Measurements from ENCODE around the gene VDAC1.

The VDAC1 gene

GRCh38 chr5:134005417-134006061 lies 764 bp upstream of the VDAC1 start:
- no peak for TF ChIP-seq ZNF274 (IDR thresholded peaks at IDR 0.05; ENCODE audit: low read depth, low read length)
- H3K4me3 ChIP-seq (ENCODE audit: low read length) = peak overlapping the region; percentile 98; the same call in 1 of the 2 replicates

DNA sequence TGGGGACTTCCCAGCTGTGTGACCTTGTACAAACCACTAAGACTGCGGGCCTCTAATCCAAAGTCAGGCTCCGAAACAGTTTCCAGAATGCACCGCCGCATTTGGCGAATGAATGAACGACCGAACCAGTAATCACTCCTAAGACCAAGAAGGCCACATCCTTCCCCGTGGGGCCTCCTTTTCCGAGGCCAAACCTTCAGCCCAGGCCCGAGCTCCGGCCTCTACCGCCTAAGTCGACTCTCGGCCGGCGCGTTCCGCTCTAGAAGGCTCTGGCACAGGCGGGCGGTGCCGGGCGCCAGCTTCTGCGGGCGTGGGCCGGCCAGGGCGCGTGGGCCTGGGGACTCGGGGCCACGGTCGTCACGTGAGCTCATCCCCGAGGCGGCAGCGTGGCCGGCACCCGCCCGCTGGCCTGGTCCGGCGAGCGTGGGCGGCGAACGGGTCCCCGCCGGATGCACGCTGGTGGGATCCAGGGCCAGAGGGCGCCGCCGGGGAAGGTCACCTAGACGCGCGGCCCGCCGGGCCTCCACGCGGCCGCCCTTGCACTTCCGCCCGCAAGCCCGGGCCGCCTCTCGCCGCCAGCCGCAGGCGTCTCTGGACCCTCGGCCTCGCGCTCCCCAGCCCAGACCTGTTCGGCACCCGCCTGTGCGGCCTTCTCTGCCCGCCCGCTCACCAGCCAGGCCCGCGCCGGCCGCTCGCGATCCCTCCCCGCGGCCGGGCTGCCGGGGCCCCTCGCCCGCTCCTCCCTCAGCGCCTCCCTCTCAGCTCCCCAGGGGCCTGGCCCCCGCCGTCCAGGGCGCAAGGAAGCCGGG lies 754 bp downstream of the VDAC1 start:
- TF ChIP-seq ZNF274 (IDR thresholded peaks at IDR 0.05; ENCODE audit: low read depth, low read length) = no peak
- peak overlapping the region; percentile 98 for H3K4me3 ChIP-seq (ENCODE audit: low read length)

DNA sequence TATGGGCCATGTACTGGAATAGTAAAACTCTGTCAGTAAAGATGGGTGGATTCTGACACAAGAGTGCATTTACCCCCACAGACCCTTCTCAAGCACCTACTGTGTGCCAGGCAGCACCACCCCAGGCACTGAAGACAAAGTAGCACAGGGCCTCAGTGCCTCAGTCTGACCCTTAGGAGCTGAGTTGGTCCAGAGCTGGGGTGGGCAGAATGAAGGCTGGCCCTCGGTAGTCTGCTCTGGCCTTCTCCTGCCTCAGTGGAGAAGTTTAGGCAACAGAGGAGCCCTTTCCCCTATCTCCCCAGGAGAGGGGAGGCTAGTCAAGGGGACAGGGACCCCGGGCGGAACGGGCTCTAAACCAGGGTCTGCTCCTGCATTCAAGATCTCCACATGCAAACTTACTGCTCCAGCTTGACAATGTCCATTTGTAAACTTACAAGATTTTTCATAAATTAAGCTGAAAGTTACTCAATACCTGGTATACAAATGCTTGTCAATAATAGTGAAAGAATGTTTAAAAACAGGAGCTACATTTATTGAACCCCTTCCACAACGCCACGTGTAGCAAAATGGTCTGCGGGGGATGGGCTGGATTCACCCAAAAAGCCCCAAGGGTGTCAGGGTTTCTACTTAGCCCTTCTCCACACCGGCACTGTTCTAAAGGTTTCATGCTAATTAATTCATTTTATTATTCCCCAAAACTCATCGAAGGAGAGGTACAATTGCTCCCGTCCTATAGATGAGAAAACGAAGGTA lies 1.5 kb downstream of the VDAC1 start:
- peak overlapping the region; percentile 98 for H3K4me3 ChIP-seq (ENCODE audit: low read length)
- no peak for TF ChIP-seq ZNF274 (IDR thresholded peaks at IDR 0.05; ENCODE audit: low read depth, low read length)

DNA sequence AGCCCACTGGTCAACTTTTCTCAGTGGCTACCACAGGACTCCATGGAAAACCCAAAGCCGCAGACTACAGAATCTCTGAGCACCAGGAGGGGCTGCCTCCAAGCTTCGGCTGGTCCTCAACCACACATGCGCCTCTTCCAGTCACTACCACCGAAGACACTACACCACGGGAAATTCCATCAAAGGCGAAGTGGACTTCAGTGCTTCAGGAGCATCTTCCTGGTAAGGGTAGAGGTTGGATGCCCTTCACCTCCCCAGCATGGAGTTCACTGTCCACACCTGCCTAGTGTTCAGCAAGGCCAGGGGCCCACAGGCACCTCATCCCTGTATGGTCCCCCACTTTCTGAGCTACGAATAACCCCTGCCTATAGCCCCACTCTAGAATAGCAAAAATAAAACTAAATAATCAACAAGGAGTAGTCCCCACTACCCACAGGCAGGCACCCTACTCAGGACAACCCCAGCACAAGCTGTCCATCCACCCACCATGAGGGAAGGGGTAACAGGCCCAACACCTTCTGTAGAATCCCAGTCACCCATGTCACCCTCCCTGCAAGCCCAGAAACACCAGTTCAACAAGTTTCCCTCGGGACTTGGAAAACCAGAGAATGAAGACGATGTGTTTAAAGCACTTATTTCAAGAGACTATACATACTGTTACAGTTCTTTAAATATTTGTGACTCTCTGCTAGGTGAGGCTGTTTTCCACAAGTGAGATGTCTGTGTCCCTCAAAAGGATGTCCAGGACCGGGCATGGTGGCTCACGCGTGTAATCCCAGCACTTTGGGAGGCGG lies 2.6 kb downstream of the VDAC1 start:
- no peak for TF ChIP-seq ZNF274 (IDR thresholded peaks at IDR 0.05; ENCODE audit: low read depth, low read length)

DNA sequence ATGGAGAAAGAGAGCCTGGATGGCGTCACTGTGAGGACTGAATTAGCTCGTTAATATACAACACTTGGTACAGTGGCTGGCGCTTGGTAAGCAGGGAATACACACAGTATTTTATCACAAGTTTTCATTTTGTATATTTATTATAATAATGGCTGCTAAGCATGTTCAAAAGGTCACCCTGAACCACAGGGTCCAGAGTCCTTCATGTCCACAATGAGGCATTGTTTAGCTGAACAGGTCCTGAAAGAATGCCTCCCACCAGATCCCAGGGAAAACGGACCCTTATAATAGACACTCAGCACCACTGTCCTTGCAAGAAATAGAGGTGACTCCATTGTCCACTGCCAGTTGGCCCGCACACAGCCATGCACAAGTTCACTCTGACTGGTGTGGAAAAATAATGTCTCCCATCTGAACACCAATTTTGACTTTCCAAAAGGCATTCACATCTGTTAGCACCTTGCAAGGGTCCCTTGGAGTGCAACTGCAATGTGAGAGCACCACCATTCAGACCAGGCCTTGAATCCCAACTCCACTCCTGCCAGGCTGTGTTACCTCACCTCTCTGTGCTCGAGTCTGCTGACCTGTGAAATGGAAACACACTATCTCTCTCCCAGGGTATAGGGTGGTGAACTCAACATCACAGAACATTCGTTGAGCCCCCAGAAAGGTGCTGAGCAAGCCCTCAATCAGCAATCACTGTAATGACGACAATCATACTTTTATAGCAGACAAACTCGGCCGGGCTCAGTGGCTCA lies 3.9 kb downstream of the VDAC1 start:
- no peak for TF ChIP-seq ZNF274 (IDR thresholded peaks at IDR 0.05; ENCODE audit: low read depth, low read length)
- H3K4me3 ChIP-seq (ENCODE audit: low read length) = no peak overlapping the region

More for the DNA sequence above, 2.6 kb downstream of the VDAC1 start:
- peak overlapping the region; percentile 98; the same call in 1 of the 2 replicates for H3K4me3 ChIP-seq (ENCODE audit: low read length)

- no peak overlapping the region for H3K4me3 ChIP-seq (ENCODE audit: low read length)
- TF ChIP-seq ZNF274 (IDR thresholded peaks at IDR 0.05; ENCODE audit: low read depth, low read length) = no peak
Observed at GRCh38 chr5:134000091-134000511, 4.7 kb downstream of the VDAC1 start.

- TF ChIP-seq ZNF274 (IDR thresholded peaks at IDR 0.05; ENCODE audit: low read depth, low read length) = no peak
- H3K4me3 ChIP-seq (ENCODE audit: low read length) = no peak overlapping the region
Observed at GRCh38 chr5:133998807-133999206, 6.0 kb downstream of the VDAC1 start.

DNA sequence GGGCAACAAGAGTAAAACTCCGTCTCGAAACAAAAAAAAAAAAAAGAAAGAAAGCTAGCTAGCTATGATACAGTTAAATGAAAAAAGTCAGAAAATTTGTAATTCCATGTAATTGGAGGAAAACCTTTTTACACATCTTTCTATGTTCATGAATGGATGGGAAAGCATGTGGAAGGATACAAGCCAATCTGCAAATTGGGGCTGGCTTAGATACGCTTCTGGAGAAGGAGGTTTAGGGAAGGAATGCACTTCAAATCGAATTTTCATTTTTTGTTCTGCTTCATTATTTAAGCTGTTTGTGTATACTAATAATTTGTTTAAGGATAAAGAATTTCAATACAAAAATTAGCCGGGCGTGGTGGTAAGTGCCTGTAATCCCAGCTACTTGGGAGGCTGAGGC lies 6.7 kb downstream of the VDAC1 start:
- no peak for TF ChIP-seq ZNF274 (IDR thresholded peaks at IDR 0.05; ENCODE audit: low read depth, low read length)
- no peak overlapping the region for H3K4me3 ChIP-seq (ENCODE audit: low read length)

DNA sequence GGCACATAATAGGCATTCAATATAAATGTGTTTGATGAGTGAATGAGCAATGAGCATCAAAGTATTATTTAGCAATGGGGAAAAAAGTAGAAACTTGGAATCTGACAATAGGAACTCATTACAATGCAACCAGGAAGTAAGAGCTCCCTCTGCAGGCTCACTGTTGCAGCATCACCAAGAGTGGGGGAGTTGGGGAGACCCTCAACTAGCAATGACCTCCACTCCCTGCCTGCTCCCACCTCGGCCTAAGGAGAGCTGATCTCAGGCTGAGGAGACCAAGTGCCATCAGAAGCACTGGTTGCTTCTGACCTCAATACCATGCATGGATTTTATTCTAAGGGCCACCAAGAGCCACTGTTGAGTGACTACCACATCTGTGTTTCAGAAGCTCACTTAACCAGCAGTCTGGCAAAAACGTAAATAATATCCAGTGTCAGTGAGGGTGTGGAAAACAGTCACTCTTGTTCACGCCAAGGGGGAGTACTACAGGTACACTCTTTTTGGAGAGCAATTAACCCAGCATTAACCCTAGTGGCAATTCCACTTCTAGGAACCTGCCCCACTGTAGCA lies 8.0 kb downstream of the VDAC1 start:
- no peak overlapping the region for H3K4me3 ChIP-seq (ENCODE audit: low read length)
- TF ChIP-seq ZNF274 (IDR thresholded peaks at IDR 0.05; ENCODE audit: low read depth, low read length) = no peak

- TF ChIP-seq ZNF274 (IDR thresholded peaks at IDR 0.05; ENCODE audit: low read depth, low read length) = no peak
- H3K4me3 ChIP-seq (ENCODE audit: low read length) = no peak overlapping the region
Observed at GRCh38 chr5:133995883-133996563, 8.8 kb downstream of the VDAC1 start.

DNA sequence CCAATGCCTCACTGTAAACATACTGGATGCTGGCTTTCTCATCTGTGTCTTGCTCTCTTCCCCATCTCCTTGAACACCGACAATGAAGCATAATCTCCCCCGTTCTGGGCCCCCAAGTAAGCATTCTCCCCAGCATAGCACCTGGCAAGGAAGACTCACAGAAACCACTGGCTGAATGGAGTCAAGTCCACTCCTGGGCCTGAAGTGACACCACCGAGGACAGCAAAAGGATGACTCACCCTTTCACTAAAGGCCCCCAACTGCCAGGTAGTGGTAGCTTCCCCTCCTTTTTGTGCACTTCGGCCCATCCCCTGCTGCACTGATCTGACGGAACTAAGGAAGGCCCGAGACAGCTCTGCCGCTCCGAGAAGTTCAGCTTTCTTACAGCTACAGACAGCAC lies 9.4 kb downstream of the VDAC1 start:
- no peak overlapping the region for H3K4me3 ChIP-seq (ENCODE audit: low read length)
- no peak for TF ChIP-seq ZNF274 (IDR thresholded peaks at IDR 0.05; ENCODE audit: low read depth, low read length)

GRCh38 chr5:133994990-133995333 lies 9.8 kb downstream of the VDAC1 start:
- H3K4me3 ChIP-seq (ENCODE audit: low read length) = no peak overlapping the region
- TF ChIP-seq ZNF274 (IDR thresholded peaks at IDR 0.05; ENCODE audit: low read depth, low read length) = no peak
